HepG2 (cell line): Measurements from ENCODE around the gene DND1. TPM values are rescaled to one million over a fixed set of nuclear protein-coding genes. Genes with fewer than 3 reads are reported as not detected.
A peak's percentile ranks its signal among the peaks of the same experiment; 100 is the strongest.

Experiments used
- AGO2 ChIP-seq: fragments of 200-400 bp; formaldehyde crosslinking; optimal IDR thresholded peaks from 2 replicates; pipeline ENCODE3; 2017; ENCODE audit warnings: mild to moderate bottlenecking, low read depth, low read length, moderate library complexity
- ARNT2 ChIP-seq: sonication (generic); formaldehyde crosslinking; IDR thresholded peaks from 2 replicates; pipeline ENCODE4 v1.8.0; 2022; ENCODE audit warnings: mild to moderate bottlenecking, low read depth, missing genetic modification reagents, moderate library complexity
- ASH2L ChIP-seq: fragments of 300-600, 200-600 bp; sonication (generic); IDR thresholded peaks from 2 replicates; pipeline ENCODE4 v1.7.0; 2017; ENCODE audit warnings: low read depth, mild to moderate bottlenecking, moderate library complexity, mixed read lengths, low read length; ENCODE audit not compliant: insufficient read length
- ATM ChIP-seq: fragments of 450-650 bp; IDR thresholded peaks from 2 replicates; pipeline ENCODE4 v1.7.1; 2017; ENCODE audit warnings: mild to moderate bottlenecking, borderline replicate concordance
- CAMTA2 ChIP-seq: sonication (generic); formaldehyde crosslinking; IDR thresholded peaks from 2 replicates; pipeline ENCODE4 v1.4.0; 2020; ENCODE audit warnings: mild to moderate bottlenecking, missing genetic modification reagents, borderline replicate concordance
- CEBPB ChIP-seq: IDR thresholded peaks from 2 replicates; pipeline ENCODE4 v1.6.1; 2011; ENCODE audit warnings: low read depth, low read length, improper control_type of control experiment, borderline replicate concordance
- CENPT ChIP-seq: sonication (generic); formaldehyde crosslinking; IDR thresholded peaks from 2 replicates; pipeline ENCODE4 v1.8.0; 2022; ENCODE audit warnings: low read depth, mild to moderate bottlenecking, moderate library complexity, missing genetic modification reagents
- ESRRA ChIP-seq: sonication (generic); formaldehyde crosslinking; IDR thresholded peaks from 2 replicates; pipeline ENCODE4 v1.5.1; 2020; ENCODE audit warnings: mild to moderate bottlenecking, low read depth, missing genetic modification reagents
- ISL2 ChIP-seq: sonication (generic); formaldehyde crosslinking; IDR thresholded peaks from 2 replicates; pipeline ENCODE4 v1.5.0; 2020; ENCODE audit warnings: missing genetic modification reagents
- KAT8 ChIP-seq: IDR thresholded peaks from 2 replicates; pipeline ENCODE4 v1.6.1; 2016; ENCODE audit warnings: missing genetic modification reagents, missing compliant biosample characterization
- MED1 ChIP-seq: sonication (generic); formaldehyde crosslinking; IDR thresholded peaks from 2 replicates; pipeline ENCODE4 v1.4.0; 2020; ENCODE audit warnings: missing genetic modification reagents
- NFIC ChIP-seq: IDR thresholded peaks from 2 replicates; pipeline ENCODE4 v1.6.1; 2012; ENCODE audit warnings: mild to moderate bottlenecking, low read length, inconsistent platforms
- PHF20 ChIP-seq: sonication (generic); formaldehyde crosslinking; IDR thresholded peaks from 2 replicates; pipeline ENCODE4 v1.5.0; 2020; ENCODE audit warnings: mild to moderate bottlenecking, missing genetic modification reagents
- PPARG ChIP-seq: conservative IDR thresholded peaks from 2 replicates; pipeline ENCODE4 v1.6.1; 2016; ENCODE audit warnings: missing biosample characterization, missing genetic modification reagents
- RBM22 ChIP-seq: fragments of 200-400 bp; formaldehyde crosslinking; optimal IDR thresholded peaks from 2 replicates; pipeline ENCODE3; 2017; ENCODE audit warnings: mild to moderate bottlenecking, low read length, moderate library complexity
- SALL1 ChIP-seq: sonication (generic); formaldehyde crosslinking; IDR thresholded peaks from 2 replicates; pipeline ENCODE4 v1.8.0; 2022; ENCODE audit warnings: mild to moderate bottlenecking, missing genetic modification reagents
- SNAPC2 ChIP-seq: sonication (generic); formaldehyde crosslinking; IDR thresholded peaks from 2 replicates; pipeline ENCODE4 v1.8.1; 2022; ENCODE audit warnings: mild to moderate bottlenecking, missing genetic modification reagents
- SP140L ChIP-seq: sonication (generic); formaldehyde crosslinking; IDR thresholded peaks from 2 replicates; pipeline ENCODE4 v1.4.0; 2020; ENCODE audit warnings: missing genetic modification reagents, borderline replicate concordance
- ZBTB38 ChIP-seq: sonication (generic); formaldehyde crosslinking; IDR thresholded peaks from 2 replicates; pipeline ENCODE4 v1.5.1; 2020; ENCODE audit warnings: mild to moderate bottlenecking, missing genetic modification reagents
- ZNF430 ChIP-seq: sonication (generic); formaldehyde crosslinking; IDR thresholded peaks from 2 replicates; pipeline ENCODE4 v1.9.0; 2021; ENCODE audit warnings: mild to moderate bottlenecking, missing genetic modification reagents
- ZNF431 ChIP-seq: sonication (generic); formaldehyde crosslinking; IDR thresholded peaks from 2 replicates; pipeline ENCODE4 v1.9.0; 2022; ENCODE audit warnings: missing genetic modification reagents, low read depth, mild to moderate bottlenecking, borderline replicate concordance
- polyA plus RNA-seq, 8 experiments: library from polyadenylated mRNA; depleted of rRNA in 3 of 8; stranded (reverse) in 7 of 8; unstranded in 1 of 8; fragments of >200 nt; fragmentation: Illumina TruSeq in 4 of 8; extraction: Trizol in 4 of 8; gene quantifications; 2 replicates each; pipeline versions ENCODE4 v1.2.1 to v1.2.3, GENCODE V29; 2011 to 2016; ENCODE audit warnings: low read depth in 4 of 8, missing spikeins in 1 of 8, mixed read lengths in 1 of 8; ENCODE audit not compliant: insufficient read depth in 1 of 8
- total RNA-seq, 5 experiments: library from RNA; depleted of rRNA; stranded (reverse); fragments of >200 nt; fragmentation: Illumina TruSeq; extraction: Trizol; gene quantifications; 2 replicates each; pipeline ENCODE4 v1.2.3, GENCODE V29; 2016; ENCODE audit warnings: low read depth in 1 of 5
- TF ChIP-seq, protein P1 (sequence below): sonication (generic); formaldehyde crosslinking; conservative IDR thresholded peaks from 2 replicates; pipeline ENCODE4 v1.5.0; 2020; ENCODE audit warnings: missing genetic modification reagents
- TF ChIP-seq, protein P2 (sequence below): IDR thresholded peaks from 2 replicates; pipeline ENCODE4 v1.6.1; 2016; ENCODE audit warnings: missing genetic modification reagents, missing compliant biosample characterization
- TF ChIP-seq, protein P3 (sequence below): IDR thresholded peaks from 2 replicates; pipeline ENCODE4 v1.6.1; 2016; ENCODE audit warnings: low read depth, missing genetic modification reagents, missing compliant biosample characterization

Gene DND1
- total and polyA plus RNA-seq, 2 of the 13 experiments (the other 11 are each of a cell fraction or from before 2014, with no cell fraction given), result 0.48 to 0.55 TPM

DNA sequence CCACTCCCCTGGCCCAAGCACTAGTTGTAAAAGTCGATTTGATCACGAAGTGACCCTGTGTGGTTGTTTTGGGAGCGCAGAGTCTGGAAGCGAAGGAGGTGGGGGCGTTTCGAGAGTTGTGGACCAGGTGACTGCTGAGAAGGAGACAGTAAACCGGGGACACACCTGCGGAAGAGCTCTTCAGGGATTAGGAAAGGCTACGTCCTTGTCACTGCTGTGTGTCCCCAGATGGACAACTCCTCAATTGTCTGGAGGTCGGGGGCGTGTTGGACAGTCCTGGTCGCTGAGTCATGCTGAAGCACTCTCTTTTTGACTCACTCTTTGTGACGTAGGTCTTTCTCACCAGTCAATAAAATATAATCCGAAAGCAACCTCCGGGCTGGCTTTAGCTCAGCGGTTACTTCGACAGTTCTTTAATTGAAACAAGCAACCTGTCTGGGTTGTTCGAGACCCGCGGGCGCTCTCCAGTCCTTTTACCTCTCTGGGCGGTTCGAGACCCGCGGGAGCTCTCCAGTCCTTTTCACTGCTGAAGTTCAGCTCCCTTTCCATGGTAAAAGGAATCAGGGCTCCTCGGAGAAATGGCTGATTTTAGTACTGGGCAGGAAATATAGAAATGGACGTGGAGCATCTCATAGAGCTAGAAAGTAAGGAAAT is 37.6 kb upstream of the DND1 start (continued):
- TF ChIP-seq, protein P1, sequence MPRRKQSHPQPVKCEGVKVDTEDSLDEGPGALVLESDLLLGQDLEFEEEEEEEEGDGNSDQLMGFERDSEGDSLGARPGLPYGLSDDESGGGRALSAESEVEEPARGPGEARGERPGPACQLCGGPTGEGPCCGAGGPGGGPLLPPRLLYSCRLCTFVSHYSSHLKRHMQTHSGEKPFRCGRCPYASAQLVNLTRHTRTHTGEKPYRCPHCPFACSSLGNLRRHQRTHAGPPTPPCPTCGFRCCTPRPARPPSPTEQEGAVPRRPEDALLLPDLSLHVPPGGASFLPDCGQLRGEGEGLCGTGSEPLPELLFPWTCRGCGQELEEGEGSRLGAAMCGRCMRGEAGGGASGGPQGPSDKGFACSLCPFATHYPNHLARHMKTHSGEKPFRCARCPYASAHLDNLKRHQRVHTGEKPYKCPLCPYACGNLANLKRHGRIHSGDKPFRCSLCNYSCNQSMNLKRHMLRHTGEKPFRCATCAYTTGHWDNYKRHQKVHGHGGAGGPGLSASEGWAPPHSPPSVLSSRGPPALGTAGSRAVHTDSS (CRISPR knock-in tag), result no peak
- TF ChIP-seq ARNT2, result peak; percentile 62; the same call in 1 of the 2 replicates
- no peak for TF ChIP-seq CAMTA2
- TF ChIP-seq ZNF431 (CRISPR knock-in tag), result peak; percentile 5; the same call in 1 of the 2 replicates
- peak; percentile 84 for TF ChIP-seq KAT8 (CRISPR knock-in tag)
- TF ChIP-seq MED1 (CRISPR knock-in tag), result peak; percentile 59; the same call in 1 of the 2 replicates
- TF ChIP-seq SP140L (CRISPR knock-in tag), result peak; percentile 82; the same call in 1 of the 2 replicates
- TF ChIP-seq ASH2L, result peak; percentile 70
- no peak for TF ChIP-seq ZNF430 (CRISPR knock-in tag)
- TF ChIP-seq ZBTB38, result no peak
- no peak for TF ChIP-seq SNAPC2 (CRISPR knock-in tag)
- TF ChIP-seq, protein P2, sequence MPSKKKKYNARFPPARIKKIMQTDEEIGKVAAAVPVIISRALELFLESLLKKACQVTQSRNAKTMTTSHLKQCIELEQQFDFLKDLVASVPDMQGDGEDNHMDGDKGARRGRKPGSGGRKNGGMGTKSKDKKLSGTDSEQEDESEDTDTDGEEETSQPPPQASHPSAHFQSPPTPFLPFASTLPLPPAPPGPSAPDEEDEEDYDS, result peak; percentile 72; the same call in 1 of the 2 replicates
- TF ChIP-seq AGO2, result no peak
- TF ChIP-seq ISL2 (CRISPR knock-in tag), result peak; percentile 68; the same call in 1 of the 2 replicates
- peak; percentile 60 for TF ChIP-seq NFIC
- TF ChIP-seq CENPT, result 0 out of 2 replicates have a peak, but pooled peaks have one; percentile 54
- 0 out of 2 replicates have a peak, but pooled peaks have one; percentile 45 for TF ChIP-seq ESRRA (CRISPR knock-in tag)
- no peak for TF ChIP-seq ATM
- peak; percentile 98 for TF ChIP-seq RBM22
- no peak for TF ChIP-seq PHF20
- TF ChIP-seq, protein P3, sequence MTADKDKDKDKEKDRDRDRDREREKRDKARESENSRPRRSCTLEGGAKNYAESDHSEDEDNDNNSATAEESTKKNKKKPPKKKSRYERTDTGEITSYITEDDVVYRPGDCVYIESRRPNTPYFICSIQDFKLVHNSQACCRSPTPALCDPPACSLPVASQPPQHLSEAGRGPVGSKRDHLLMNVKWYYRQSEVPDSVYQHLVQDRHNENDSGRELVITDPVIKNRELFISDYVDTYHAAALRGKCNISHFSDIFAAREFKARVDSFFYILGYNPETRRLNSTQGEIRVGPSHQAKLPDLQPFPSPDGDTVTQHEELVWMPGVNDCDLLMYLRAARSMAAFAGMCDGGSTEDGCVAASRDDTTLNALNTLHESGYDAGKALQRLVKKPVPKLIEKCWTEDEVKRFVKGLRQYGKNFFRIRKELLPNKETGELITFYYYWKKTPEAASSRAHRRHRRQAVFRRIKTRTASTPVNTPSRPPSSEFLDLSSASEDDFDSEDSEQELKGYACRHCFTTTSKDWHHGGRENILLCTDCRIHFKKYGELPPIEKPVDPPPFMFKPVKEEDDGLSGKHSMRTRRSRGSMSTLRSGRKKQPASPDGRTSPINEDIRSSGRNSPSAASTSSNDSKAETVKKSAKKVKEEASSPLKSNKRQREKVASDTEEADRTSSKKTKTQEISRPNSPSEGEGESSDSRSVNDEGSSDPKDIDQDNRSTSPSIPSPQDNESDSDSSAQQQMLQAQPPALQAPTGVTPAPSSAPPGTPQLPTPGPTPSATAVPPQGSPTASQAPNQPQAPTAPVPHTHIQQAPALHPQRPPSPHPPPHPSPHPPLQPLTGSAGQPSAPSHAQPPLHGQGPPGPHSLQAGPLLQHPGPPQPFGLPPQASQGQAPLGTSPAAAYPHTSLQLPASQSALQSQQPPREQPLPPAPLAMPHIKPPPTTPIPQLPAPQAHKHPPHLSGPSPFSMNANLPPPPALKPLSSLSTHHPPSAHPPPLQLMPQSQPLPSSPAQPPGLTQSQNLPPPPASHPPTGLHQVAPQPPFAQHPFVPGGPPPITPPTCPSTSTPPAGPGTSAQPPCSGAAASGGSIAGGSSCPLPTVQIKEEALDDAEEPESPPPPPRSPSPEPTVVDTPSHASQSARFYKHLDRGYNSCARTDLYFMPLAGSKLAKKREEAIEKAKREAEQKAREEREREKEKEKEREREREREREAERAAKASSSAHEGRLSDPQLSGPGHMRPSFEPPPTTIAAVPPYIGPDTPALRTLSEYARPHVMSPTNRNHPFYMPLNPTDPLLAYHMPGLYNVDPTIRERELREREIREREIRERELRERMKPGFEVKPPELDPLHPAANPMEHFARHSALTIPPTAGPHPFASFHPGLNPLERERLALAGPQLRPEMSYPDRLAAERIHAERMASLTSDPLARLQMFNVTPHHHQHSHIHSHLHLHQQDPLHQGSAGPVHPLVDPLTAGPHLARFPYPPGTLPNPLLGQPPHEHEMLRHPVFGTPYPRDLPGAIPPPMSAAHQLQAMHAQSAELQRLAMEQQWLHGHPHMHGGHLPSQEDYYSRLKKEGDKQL, result peak; percentile 35; the same call in 1 of the 2 replicates
- peak; percentile 59 for TF ChIP-seq SALL1 (CRISPR knock-in tag)
- no peak for TF ChIP-seq CEBPB
- TF ChIP-seq PPARG, result 0 out of 2 replicates have a peak, but pooled peaks have one; percentile 40
